HG03342 (cell line): Measurements from ENCODE around the gene WFIKKN2.
"Not testable (repeated sequence)": the region's sequence is repeated elsewhere in the genome, so short reads cannot be mapped to it uniquely, and the experiment has no call there.

Source experiments
- ATAC-seq: cut with Tn5 transposase; IDR thresholded peaks from one replicate; pipeline ENCODE4 v1.9.1; 2021; ENCODE audit warnings: mild to moderate bottlenecking, moderate library complexity; ENCODE audit not compliant: unreplicated experiment

The WFIKKN2 gene

GRCh38 chr17:50850640-50851039 is 15.3 kb downstream of the WFIKKN2 start:
- no peak for ATAC-seq

GRCh38 chr17:50853015-50853615 is 17.7 kb downstream of the WFIKKN2 start:
- ATAC-seq, result no peak

- ATAC-seq, result no peak
These were observed 18.4 kb downstream of the WFIKKN2 start for GRCh38 chr17:50853781-50854180.

GRCh38 chr17:50855708-50856330 is 20.4 kb downstream of the WFIKKN2 start:
- ATAC-seq, result no peak

GRCh38 chr17:50856431-50856830 is 21.0 kb downstream of the WFIKKN2 start:
- ATAC-seq, result no peak

GRCh38 chr17:50858486-50859225 is 23.3 kb downstream of the WFIKKN2 start:
- ATAC-seq, result no peak

- not testable (repeated sequence) for ATAC-seq
These were observed 24.3 kb downstream of the WFIKKN2 start for GRCh38 chr17:50859727-50860126.

GRCh38 chr17:50861334-50861676 is 25.9 kb downstream of the WFIKKN2 start:
- ATAC-seq, result no peak

GRCh38 chr17:50861822-50862528 is 26.6 kb downstream of the WFIKKN2 start:
- no peak for ATAC-seq

- no peak for ATAC-seq
These were observed 27.9 kb downstream of the WFIKKN2 start for GRCh38 chr17:50863221-50863843.

- ATAC-seq, result no peak
These were observed 28.5 kb downstream of the WFIKKN2 start for GRCh38 chr17:50863931-50864330.

- no peak for ATAC-seq
These were observed 29.3 kb downstream of the WFIKKN2 start for GRCh38 chr17:50864747-50865059.

- ATAC-seq, result peak; percentile 10
These were observed 29.9 kb downstream of the WFIKKN2 start for GRCh38 chr17:50865060-50865867.

GRCh38 chr17:50865868-50866260 is 30.5 kb downstream of the WFIKKN2 start:
- no peak for ATAC-seq

- ATAC-seq, result peak; percentile 58
These were observed 31.0 kb downstream of the WFIKKN2 start, which contains the start of gene TOB1 for GRCh38 chr17:50866261-50866949. TOB1 (minus strand) TSS chr17:50866354; CDS start chr17:50864017, 2,337 bp downstream.

GRCh38 chr17:50866950-50867362 is 31.6 kb downstream of the WFIKKN2 start:
- peak; percentile 15 for ATAC-seq

GRCh38 chr17:50867363-50868139 is 32.2 kb downstream of the WFIKKN2 start:
- ATAC-seq, result peak; percentile 40

GRCh38 chr17:50868140-50868438 is 32.7 kb downstream of the WFIKKN2 start:
- no peak for ATAC-seq

GRCh38 chr17:50868602-50869001 is 33.2 kb downstream of the WFIKKN2 start:
- no peak for ATAC-seq
